Endothelial cell of umbilical vein (primary cell): ENCODE data around the gene POMGNT2.

ENCODE experiments used
- CTCF ChIP-seq, 2 donors: IDR thresholded peaks; 1 replicate in 1 of 2; 2 replicates in 1 of 2; pipeline ENCODE4 v1.5.1; 2011; ENCODE audit warnings: low read length in 2 of 2, mild to moderate bottlenecking in 2 of 2, moderate library complexity in 2 of 2, control low read depth in 1 of 2, inconsistent platforms in 1 of 2, low read depth in 1 of 2; ENCODE audit not compliant: insufficient read depth in 1 of 2; ENCODE audit errors: extremely low read depth in 1 of 2
- EZH2 ChIP-seq: IDR thresholded peaks from 2 replicates; pipeline ENCODE4 v1.6.1; 2012; ENCODE audit warnings: borderline replicate concordance, low read depth, mild to moderate bottlenecking, moderate library complexity, low read length, inconsistent platforms; ENCODE audit not compliant: severe bottlenecking
- GATA2 ChIP-seq: IDR thresholded peaks from 2 replicates; pipeline ENCODE4 v1.7.0; 2011; ENCODE audit warnings: low read depth, mild to moderate bottlenecking, moderate library complexity, mixed read lengths, low read length; ENCODE audit not compliant: insufficient read length, insufficient read depth
- JUN ChIP-seq: IDR thresholded peaks from 2 replicates; pipeline ENCODE4 v1.6.1; 2011; ENCODE audit warnings: borderline replicate concordance, low read depth; ENCODE audit not compliant: insufficient read length, insufficient read depth
- MYC ChIP-seq: IDR thresholded peaks from one replicate; pipeline ENCODE4 v1.6.1; 2011; ENCODE audit warnings: mild to moderate bottlenecking, low read depth, low read length
- POLR2A ChIP-seq: IDR thresholded peaks from 2 replicates; pipeline ENCODE4 v1.6.1; 2012; ENCODE audit warnings: low read depth, mild to moderate bottlenecking, control low read depth, low read length
- POLR2AphosphoS5 ChIP-seq: IDR thresholded peaks from 2 replicates; pipeline ENCODE4 v1.6.1; 2012; ENCODE audit warnings: low read depth, mild to moderate bottlenecking, control low read depth, low read length, moderate library complexity; ENCODE audit not compliant: insufficient read depth
- TF ChIP-seq, protein P1 (sequence below): IDR thresholded peaks from 2 replicates; pipeline ENCODE4 v1.6.1; 2011; ENCODE audit not compliant: insufficient read depth, insufficient read length

DNA sequence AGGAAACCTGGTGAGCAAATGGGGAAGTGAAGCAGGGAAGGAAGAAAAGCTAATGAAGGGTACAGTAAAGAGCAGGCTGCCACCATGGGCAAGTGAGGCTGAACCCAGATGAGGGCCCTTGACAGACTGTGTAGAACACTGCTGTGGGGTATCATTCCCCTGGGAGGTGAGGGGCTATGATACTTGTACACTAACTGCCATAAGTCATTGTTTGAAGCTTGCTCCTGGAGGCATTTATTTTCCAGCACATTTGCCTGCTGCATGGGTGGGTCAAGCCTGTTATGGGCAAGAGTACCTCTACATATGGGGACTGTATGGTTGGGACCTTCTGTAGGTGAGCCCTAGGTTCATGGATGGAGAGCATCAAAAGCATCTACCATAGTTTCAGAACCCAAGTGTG lies 57.4 kb downstream of the POMGNT2 start:
- TF ChIP-seq CTCF (IDR thresholded peaks at IDR 0.05; ENCODE audit: extremely low read depth in 1 of 2, insufficient read depth in 1 of 2, low read depth in 1 of 2, low read length in 2 of 2) (no peak), POLR2AphosphoS5 (no peak), POLR2A (no peak), EZH2 (no peak), MYC (no peak), JUN (no peak), GATA2 (no peak)
- TF ChIP-seq, protein P1, sequence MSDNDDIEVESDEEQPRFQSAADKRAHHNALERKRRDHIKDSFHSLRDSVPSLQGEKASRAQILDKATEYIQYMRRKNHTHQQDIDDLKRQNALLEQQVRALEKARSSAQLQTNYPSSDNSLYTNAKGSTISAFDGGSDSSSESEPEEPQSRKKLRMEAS: no peak
